Endometrium (tissue), 2 donors: ENCODE measurements around the gene SUMO4.

ENCODE experiments used
- FAIRE-seq: peaks from 2 replicates; lab custom pipeline; 2012; peaks lifted over from hg19 to GRCh38; lab: Jason Lieb, UNC
- donor health status: control.
- donor health status: control.

Gene SUMO4

DNA sequence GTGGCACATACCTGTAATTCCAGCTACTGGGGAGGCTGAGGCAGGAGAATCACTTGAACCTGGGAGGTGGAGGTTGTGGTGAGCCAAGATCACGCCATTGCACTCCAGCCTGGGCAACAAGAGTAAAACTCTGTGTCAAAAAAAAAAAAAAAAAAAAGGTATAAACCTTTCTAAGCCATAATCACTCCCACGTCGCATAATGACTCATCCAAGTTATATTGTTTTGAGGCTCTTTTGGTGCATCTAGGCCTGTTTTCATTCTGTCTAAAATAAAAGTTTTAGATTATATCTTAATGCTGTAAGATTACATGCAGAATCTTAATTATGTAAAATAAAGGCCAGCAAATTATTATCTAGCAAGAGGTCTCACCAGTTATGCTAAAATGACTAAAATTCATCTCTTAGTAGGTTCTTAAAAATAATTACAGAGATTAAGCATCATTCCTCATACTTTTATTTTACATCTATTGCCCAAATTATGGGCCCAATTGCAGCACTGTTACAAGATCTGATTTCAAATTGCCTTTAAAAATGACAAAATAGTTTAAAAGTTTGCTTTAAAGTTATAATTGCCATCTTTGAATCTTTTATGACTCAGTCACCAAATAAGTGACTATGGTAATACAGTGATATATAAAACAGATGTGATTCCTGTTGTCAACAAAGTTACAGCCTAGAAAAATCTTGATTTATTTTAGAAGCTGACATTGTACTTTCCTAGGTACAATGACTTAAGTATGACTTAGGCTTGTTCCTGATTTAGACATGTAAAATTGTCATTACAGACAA lies 10.4 kb upstream of the SUMO4 start:
- peak; percentile 68 for FAIRE-seq

- FAIRE-seq: no peak
These were observed 8.0 kb upstream of the SUMO4 start for GRCh38 chr6:149392093-149392492.

- FAIRE-seq: no peak
These were observed 7.5 kb upstream of the SUMO4 start for GRCh38 chr6:149392535-149392934.

DNA sequence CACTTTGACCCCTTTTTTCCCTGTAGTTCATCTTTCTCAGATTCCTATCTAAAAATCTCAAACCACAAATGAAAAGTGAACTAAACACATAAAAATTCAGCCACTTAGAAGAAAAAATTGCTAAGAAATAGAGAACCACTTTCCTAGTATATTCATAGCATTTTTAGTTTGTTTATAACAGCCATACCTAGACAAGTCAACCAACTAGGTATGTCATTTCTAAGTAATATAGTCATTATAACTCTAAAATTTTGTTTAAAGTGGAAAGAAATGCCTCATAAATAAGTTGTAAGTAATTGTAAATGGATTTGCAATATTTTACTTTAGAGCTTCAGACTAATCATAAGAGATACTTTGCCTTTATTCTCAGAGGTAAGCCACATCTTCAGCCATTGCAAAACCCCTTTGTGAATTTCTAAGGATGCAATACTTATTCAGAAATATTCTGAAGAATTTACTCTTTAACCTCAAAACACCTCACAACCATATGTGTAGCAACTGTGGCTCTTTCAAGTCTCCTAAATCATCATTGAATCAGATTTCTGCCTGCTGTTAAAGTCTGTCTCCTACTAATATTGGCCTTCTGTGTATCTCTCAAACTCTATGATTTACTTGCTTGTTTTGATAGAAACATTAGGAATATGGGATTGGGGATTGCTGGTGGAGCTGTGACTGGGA lies 6.9 kb upstream of the SUMO4 start:
- peak; percentile 69 for FAIRE-seq

DNA sequence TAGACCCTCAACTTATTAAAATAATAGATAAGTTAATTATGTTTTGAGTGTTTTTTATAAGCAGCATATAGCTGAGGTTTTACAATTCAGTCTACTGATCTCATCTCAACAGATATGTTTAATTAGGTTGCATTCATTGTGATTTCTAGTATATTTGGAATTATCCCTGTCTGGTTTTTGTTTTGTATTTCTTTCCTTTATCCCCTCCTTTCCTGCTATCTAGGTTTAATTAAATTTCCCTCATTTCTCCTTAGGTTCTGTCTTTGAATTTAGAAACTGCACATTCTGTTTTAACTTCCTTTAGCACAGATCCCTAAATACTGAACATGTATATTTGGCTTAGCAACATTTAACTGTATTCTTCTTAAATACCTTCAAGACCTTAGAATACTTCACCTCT lies 4.9 kb upstream of the SUMO4 start:
- FAIRE-seq: no peak

DNA sequence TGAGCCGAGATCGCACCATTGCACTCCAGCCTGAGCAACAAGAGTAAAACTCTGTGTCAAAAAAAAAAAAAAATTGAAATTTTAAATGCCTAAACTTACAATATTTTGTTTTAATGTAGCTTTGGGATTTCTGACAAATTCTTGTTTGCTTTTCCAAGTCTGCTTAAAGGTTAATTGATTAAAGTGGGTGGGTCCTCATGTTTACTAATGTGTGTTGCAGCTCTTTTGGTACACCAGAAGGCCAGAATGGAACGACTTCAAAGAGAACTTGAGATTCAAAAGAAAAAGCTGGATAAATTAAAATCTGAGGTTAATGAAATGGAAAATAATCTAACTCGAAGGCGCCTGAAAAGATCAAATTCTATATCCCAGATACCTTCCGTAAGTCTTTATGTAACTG lies 2.7 kb upstream of the SUMO4 start:
- FAIRE-seq: no peak

DNA sequence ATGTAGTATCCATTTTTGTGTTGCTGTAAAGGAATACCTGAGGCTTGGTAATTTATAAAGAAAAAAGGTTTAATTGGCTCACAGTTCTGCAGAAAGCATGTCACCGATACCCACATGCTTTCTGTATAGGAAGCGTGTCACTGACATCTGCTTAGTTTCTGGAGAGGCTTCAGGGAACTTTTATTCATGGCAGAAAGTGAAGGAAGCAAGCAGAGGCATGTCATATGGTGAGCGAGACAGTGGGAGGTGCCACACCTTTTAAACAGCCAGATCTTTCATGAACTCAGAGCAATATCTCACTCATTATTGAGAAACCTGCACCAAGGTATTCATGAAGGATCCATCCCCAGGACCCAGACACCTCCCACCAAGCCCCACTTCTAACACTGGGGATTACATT lies 3.5 kb downstream of the SUMO4 start:
- no peak for FAIRE-seq

DNA sequence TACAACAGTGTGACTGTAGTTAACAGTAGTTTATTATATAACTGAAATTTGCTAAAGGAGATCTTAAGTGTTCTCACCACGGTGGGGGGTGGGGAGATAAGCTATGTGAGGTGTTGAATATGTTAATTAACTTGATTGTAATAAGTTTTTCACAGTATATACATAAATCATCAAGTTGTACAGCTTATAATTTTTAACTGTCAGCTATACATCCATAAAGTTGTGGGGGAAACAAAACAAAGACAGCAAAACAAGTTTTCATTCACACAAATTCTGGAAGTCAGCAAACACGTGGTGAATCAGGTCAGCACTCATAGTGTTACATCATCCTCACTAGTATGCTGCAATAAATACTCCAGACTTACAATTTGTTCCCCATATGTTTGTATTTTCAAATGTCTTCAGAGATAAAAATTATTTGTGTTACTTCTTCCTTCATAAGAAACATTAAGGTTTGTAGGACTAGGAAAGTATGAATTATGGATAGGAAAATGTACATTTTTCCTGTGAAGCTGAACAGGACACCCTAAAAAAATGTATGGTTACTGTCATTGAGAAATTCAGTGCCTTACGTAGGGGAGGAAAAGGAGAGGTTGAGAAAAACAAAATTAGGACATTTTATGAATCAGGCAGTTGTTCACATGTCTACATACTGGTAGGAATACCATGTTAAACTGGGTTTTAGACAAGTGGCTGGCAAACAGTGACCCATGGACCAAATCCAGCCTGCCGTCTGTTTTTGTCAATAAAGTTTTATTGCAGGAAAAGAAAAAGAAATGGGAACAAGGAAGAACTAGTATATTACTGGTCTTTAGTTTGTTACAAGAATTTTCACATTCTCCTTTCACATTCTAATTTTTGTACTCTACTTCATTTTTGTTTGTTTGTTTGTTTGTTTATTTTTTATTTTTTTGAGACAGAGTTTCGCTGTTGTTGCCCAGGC lies 6.0 kb downstream of the SUMO4 start:
- no peak for FAIRE-seq

GRCh38 chr6:149409617-149410016 lies 9.6 kb downstream of the SUMO4 start:
- FAIRE-seq: no peak

DNA sequence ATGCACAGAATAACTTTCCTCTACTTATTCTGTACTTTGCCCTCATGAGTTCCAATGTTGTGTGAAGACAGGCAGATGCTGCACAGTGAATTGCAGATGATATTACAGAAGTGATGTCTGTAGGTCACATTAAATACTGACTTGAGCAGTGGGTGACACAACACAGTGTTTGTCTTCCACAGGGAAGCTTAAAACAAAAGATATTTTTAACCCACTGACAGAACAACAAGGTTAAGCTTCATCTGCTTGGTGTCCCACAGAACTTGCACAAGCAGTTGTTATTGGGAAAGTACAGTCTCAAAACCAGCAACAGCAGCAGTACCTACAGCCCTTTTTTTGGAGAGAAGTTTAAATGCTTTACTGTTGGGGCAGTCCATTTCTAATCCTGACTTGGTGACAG lies 10.5 kb downstream of the SUMO4 start:
- FAIRE-seq: no peak

- no peak for FAIRE-seq
These were observed 13.9 kb downstream of the SUMO4 start for GRCh38 chr6:149414009-149414408.

DNA sequence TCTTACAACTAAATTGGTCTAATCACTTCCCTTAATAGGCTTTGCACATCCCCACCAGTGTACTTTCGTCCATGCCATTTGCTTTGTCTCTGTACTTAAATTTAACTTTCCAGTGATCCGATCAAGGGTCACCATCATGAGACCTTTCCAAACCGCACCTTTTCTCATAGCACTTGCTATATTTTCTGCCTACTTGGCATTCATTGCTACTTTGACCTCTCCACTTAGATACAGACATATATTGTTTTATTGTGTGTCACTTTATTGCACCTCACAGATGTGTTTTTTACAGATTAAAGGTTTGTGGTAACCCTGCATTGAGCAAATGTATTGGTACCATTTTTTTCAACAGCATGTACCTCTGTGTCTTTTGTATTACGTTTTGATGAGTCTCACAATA lies 14.8 kb downstream of the SUMO4 start:
- FAIRE-seq: no peak

DNA sequence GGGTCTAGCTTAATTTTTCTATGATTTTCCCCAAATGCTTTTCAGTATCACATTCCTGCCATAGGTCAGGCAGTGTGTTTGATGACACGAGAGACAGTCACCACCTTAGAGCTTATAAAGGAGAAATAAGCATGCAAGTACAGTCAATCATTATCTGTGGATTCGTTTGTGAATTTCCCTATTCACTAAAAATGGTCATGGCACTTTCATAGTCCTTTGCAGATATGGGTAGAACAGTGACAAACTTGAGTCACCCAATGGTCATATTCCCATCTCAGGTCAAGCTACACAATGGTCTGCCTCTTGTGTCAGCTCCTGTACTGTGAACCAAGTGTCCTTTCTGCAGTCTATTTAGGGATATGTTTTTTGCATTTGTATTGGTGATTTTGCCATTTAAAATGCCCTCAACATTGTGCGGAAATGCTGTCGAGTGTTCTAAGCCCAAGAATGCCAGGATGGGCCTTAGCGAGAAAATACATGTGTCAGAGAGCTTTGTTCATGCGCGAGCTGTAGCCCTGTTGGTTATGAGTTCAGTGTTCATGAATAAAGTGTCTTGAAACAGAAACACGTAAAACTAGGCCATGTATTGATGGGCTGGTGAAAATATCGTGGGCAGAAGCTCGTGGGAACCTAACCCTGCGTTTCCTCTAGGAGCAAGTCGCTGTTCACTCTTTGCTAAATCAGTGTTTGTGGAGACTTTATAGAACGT lies 19.8 kb downstream of the SUMO4 start:
- FAIRE-seq: no peak

- no peak for FAIRE-seq
These were observed 21.1 kb downstream of the SUMO4 start for GRCh38 chr6:149421132-149421531.

- no peak for FAIRE-seq
These were observed 22.5 kb downstream of the SUMO4 start for GRCh38 chr6:149422581-149422980.

DNA sequence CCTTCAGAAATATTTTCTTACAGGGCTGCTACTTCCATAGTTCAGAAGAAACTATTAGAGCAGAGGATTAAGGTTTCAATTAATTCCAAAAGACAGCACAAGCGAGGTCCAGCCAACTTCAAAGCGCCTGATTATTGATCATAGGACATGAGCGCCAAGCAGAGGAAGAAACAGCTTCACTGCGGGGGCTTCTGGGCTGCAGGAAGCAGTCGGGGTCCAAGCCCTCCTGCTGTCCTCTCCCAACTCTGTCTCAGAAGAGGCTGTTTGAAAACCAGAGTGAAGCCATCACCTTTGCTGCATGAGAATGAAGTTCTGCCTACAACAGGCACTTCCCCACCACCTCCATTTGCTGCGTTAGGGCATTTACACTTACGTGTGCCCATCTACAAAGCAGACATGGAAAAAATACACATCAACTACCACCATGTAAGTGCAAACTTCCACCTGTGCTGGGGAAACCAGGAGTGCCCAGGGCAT lies 23.9 kb downstream of the SUMO4 start:
- FAIRE-seq: no peak

DNA sequence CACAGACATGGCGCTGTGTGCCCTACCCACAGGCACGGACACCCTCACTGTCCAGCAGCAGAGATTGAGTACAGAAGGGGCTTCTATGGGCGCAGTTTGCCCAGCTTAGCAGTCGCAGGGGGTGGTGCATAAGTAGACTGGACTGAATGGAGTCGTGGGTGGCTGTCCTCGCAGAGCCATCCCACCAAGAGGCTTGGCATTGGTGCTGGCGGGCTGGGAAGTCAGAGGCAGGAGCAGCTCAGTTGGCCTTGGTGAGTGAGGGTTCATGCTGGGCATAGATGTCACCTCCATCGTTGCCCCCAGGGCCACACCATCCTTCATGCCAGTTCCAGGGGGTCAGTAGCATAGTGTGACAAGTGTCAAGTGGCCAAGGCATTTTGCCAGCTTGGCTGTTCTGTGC lies 25.2 kb downstream of the SUMO4 start:
- FAIRE-seq: no peak

DNA sequence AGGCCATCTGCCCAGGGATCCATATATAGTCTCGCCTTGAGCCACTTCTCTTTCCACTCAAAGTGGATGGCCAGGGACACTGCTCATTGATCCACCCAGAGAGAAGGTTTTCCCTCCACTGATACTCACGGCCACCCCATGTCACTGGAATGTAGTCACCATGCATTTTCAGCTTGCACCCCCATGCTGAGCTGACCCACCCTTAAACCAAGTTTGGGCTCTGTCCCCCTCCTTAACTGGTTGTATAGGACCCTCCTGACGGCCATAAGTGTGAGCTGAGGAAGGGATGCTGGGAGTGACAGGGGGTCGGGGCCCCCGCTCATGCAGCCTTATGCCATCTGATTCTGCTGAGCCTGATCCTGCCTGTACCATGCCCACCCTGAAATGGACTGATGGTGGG lies 25.7 kb downstream of the SUMO4 start:
- no peak for FAIRE-seq

GRCh38 chr6:149428606-149429005 lies 28.5 kb downstream of the SUMO4 start:
- no peak for FAIRE-seq

DNA sequence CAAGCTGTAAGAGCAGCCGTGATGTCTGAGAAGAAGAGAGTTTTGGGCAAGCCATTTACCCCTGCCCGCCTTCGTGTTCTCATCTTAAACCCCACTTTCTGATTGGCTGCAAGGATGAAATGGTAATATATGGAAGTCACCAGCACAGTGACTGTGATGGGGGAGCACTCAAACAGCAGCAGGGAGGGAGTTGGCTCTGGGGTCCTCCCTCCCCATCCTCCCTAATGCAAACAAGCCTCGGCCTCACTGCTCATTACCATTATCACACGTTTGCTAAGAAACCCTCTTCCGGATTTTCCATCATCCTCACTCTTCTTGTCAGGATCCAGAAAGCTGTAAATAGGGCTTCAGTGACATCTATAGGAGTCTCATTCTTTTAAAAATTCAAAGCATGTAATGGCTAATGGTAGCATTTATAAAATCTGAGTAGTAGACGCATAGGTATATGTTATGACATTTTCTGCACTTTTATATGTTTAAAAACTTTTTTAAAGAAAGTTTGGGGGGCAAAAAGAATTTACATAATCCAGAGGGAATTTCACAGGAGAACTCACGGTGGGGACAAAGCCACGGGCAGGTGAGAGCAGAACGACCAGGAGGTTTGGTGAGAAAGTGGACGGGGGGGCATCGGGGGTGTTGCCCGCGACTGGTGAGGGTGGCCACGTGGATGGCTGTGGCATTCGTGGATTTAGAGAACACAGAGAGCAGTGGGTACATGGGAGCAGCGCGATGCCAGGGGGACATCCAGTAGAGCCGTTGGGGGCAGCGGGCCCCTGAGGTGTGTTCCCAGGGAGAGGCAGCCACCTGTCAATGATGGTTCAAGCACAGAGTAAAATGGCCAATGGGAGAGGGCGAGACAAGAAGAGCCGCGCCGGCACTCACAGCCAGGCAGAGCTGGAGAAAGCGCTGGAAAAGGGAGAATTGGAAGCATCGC lies 29.6 kb downstream of the SUMO4 start:
- FAIRE-seq: no peak
